Erythroblast (primary cell): Measurements from ENCODE around the gene SLC13A1.

Experiments used
- GATA1 ChIP-seq: IDR thresholded peaks from 2 replicates; pipeline ENCODE4 v1.6.1; 2011; ENCODE audit warnings: low read depth, mild to moderate bottlenecking, control low read depth, low read length, moderate library complexity
- POLR2A ChIP-seq: IDR thresholded peaks from 2 replicates; pipeline ENCODE4 v1.6.1; 2011; ENCODE audit warnings: mild to moderate bottlenecking, low read length

DNA sequence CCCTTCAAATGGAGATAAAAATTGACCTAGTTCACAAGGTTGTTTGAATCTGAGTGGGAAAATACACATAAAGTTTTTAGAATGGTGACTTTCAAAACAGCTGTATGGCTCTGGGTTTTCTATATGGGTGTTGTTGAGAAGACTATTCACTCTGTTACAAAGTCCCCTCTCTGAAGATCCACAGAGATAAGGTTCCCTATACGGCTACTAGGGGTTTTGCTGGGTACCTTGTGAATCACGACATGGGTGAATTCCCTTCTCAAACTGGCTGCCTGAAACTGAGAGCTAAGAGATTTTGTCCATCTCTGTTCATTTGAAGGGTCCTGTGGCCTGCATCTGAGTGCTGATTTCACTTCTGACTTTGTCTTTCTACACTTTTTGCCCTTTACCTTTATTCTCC lies 11.8 kb upstream of the SLC13A1 start:
- TF ChIP-seq POLR2A (no peak), GATA1 (no peak)
